Measurements from ENCODE around the gene BLTP2.
"Not testable (repeated sequence)": the region's sequence is repeated elsewhere in the genome, so short reads cannot be mapped to it uniquely, and the experiment has no call there.

The BLTP2 gene

GRCh38 chr17:28663723-28664122 lies 18.8 kb upstream of the BLTP2 start:
- Histone ChIP-seq H3K27me3 (ENCODE audit: control insufficient read depth, insufficient read depth, low read length) (no peaks in the 10 kb centered on the region), H3K9ac (ENCODE audit: low read length) (no peak overlapping the region), H3K27ac (ENCODE audit: low read depth, low read length) (no peak overlapping the region), H3K36me3 (ENCODE audit: control insufficient read depth, insufficient read depth, low read length) (peaks cover 9% of the 10 kb centered on the region), H3K4me3 (ENCODE audit: low read length) (no peak overlapping the region), H3K4me1 (ENCODE audit: control insufficient read depth, insufficient read depth, low read length) (peaks cover 16% of the 10 kb centered on the region)

GRCh38 chr17:28662527-28662829 lies 17.5 kb upstream of the BLTP2 start:
- Histone ChIP-seq H3K36me3 (ENCODE audit: control insufficient read depth, insufficient read depth, low read length) (peaks cover 11% of the 10 kb centered on the region), H3K4me1 (ENCODE audit: control insufficient read depth, insufficient read depth, low read length) (peaks cover 16% of the 10 kb centered on the region)

GRCh38 chr17:28661635-28662526 lies 16.9 kb upstream of the BLTP2 start, which contains the start of the genes SDF2 and SUPT6H:
Gene SDF2 (minus strand): TSS chr17:28661906. CDS start chr17:28661876, 30 bp downstream.
Gene SUPT6H (plus strand): TSS chr17:28662205. CDS start chr17:28673402, 11,197 bp downstream.
- H3K9ac ChIP-seq (ENCODE audit: low read length), result peak within 1 kb of the TSS; percentile 96
- H3K27ac ChIP-seq (ENCODE audit: low read depth, low read length), result peak within 1 kb of the TSS; percentile 97
- H3K4me1 ChIP-seq (ENCODE audit: control insufficient read depth, insufficient read depth, low read length), result peaks cover 16% of the 10 kb centered on the region
- H3K36me3 ChIP-seq (ENCODE audit: control insufficient read depth, insufficient read depth, low read length), result peaks cover 11% of the 10 kb centered on the region
- H3K27me3 ChIP-seq (ENCODE audit: control insufficient read depth, insufficient read depth, low read length), result no peaks in the 10 kb centered on the region
- H3K4me3 ChIP-seq (ENCODE audit: low read length), result peak within 1 kb of the TSS; percentile 80

More at GRCh38 chr17:28662527-28662829, 17.5 kb upstream of the BLTP2 start:
- Histone ChIP-seq H3K27me3 (ENCODE audit: control insufficient read depth, insufficient read depth, low read length) (no peaks in the 10 kb centered on the region), H3K9ac (ENCODE audit: low read length) (peak overlapping the region; percentile 96), H3K4me3 (ENCODE audit: low read length) (peak overlapping the region; percentile 80), H3K27ac (ENCODE audit: low read depth, low read length) (peak overlapping the region; percentile 97)

- H3K27ac ChIP-seq (ENCODE audit: low read depth, low read length); H3K4me3 ChIP-seq (ENCODE audit: low read length); H3K9ac ChIP-seq (ENCODE audit: low read length); H3K27me3 ChIP-seq (ENCODE audit: control insufficient read depth, insufficient read depth, low read length): not testable (repeated sequence)
- H3K4me1 ChIP-seq (ENCODE audit: control insufficient read depth, insufficient read depth, low read length), result peaks cover 16% of the 10 kb centered on the region
- peaks cover 12% of the 10 kb centered on the region for H3K36me3 ChIP-seq (ENCODE audit: control insufficient read depth, insufficient read depth, low read length)
Measured at GRCh38 chr17:28659497-28659881, 14.5 kb upstream of the BLTP2 start.

GRCh38 chr17:28658766-28659496 lies 14.0 kb upstream of the BLTP2 start:
- H3K4me1 ChIP-seq (ENCODE audit: control insufficient read depth, insufficient read depth, low read length), result peaks cover 16% of the 10 kb centered on the region
- H3K9ac ChIP-seq (ENCODE audit: low read length); H3K4me3 ChIP-seq (ENCODE audit: low read length); H3K27me3 ChIP-seq (ENCODE audit: control insufficient read depth, insufficient read depth, low read length); H3K27ac ChIP-seq (ENCODE audit: low read depth, low read length): not testable (repeated sequence)
- H3K36me3 ChIP-seq (ENCODE audit: control insufficient read depth, insufficient read depth, low read length), result peaks cover 12% of the 10 kb centered on the region

GRCh38 chr17:28658342-28658741 lies 13.4 kb upstream of the BLTP2 start:
- H3K4me3 ChIP-seq (ENCODE audit: low read length); H3K27ac ChIP-seq (ENCODE audit: low read depth, low read length); H3K27me3 ChIP-seq (ENCODE audit: control insufficient read depth, insufficient read depth, low read length); H3K9ac ChIP-seq (ENCODE audit: low read length): not testable (repeated sequence)
- Histone ChIP-seq H3K4me1 (ENCODE audit: control insufficient read depth, insufficient read depth, low read length) (peaks cover 12% of the 10 kb centered on the region), H3K36me3 (ENCODE audit: control insufficient read depth, insufficient read depth, low read length) (peaks cover 12% of the 10 kb centered on the region)

- H3K27me3 ChIP-seq (ENCODE audit: control insufficient read depth, insufficient read depth, low read length), result no peaks in the 10 kb centered on the region
- H3K27ac ChIP-seq (ENCODE audit: low read depth, low read length), result no peak overlapping the region
- H3K9ac ChIP-seq (ENCODE audit: low read length), result no peak overlapping the region
- no peak overlapping the region for H3K4me3 ChIP-seq (ENCODE audit: low read length)
- H3K4me1 ChIP-seq (ENCODE audit: control insufficient read depth, insufficient read depth, low read length), result peaks cover 6% of the 10 kb centered on the region
- H3K36me3 ChIP-seq (ENCODE audit: control insufficient read depth, insufficient read depth, low read length), result peaks cover 12% of the 10 kb centered on the region
Measured at GRCh38 chr17:28657756-28658155, 12.8 kb upstream of the BLTP2 start.

GRCh38 chr17:28655160-28655559 lies 10.2 kb upstream of the BLTP2 start:
- no peaks in the 10 kb centered on the region for H3K27me3 ChIP-seq (ENCODE audit: control insufficient read depth, insufficient read depth, low read length)
- H3K9ac ChIP-seq (ENCODE audit: low read length), result no peak overlapping the region
- H3K27ac ChIP-seq (ENCODE audit: low read depth, low read length), result no peak overlapping the region
- no peak overlapping the region for H3K4me3 ChIP-seq (ENCODE audit: low read length)
- no peaks in the 10 kb centered on the region for H3K4me1 ChIP-seq (ENCODE audit: control insufficient read depth, insufficient read depth, low read length)
- H3K36me3 ChIP-seq (ENCODE audit: control insufficient read depth, insufficient read depth, low read length), result peaks cover 12% of the 10 kb centered on the region

- H3K9ac ChIP-seq (ENCODE audit: low read length), result no peak overlapping the region
- H3K27ac ChIP-seq (ENCODE audit: low read depth, low read length), result no peak overlapping the region
- no peak overlapping the region for H3K4me3 ChIP-seq (ENCODE audit: low read length)
- H3K27me3 ChIP-seq (ENCODE audit: control insufficient read depth, insufficient read depth, low read length), result no peaks in the 10 kb centered on the region
- H3K4me1 ChIP-seq (ENCODE audit: control insufficient read depth, insufficient read depth, low read length), result peaks cover 12% of the 10 kb centered on the region
- H3K36me3 ChIP-seq (ENCODE audit: control insufficient read depth, insufficient read depth, low read length), result peaks cover 9% of the 10 kb centered on the region
Measured at GRCh38 chr17:28648698-28649097, 3.7 kb upstream of the BLTP2 start.

- peak overlapping the region; percentile 40 for H3K9ac ChIP-seq (ENCODE audit: low read length)
- peak overlapping the region; percentile 93 for H3K27ac ChIP-seq (ENCODE audit: low read depth, low read length)
- peaks cover 24% of the 10 kb centered on the region for H3K36me3 ChIP-seq (ENCODE audit: control insufficient read depth, insufficient read depth, low read length)
- peaks cover 12% of the 10 kb centered on the region for H3K4me1 ChIP-seq (ENCODE audit: control insufficient read depth, insufficient read depth, low read length)
- no peaks in the 10 kb centered on the region for H3K27me3 ChIP-seq (ENCODE audit: control insufficient read depth, insufficient read depth, low read length)
- peak overlapping the region; percentile 88 for H3K4me3 ChIP-seq (ENCODE audit: low read length)
Measured at GRCh38 chr17:28646039-28646754, 1.2 kb upstream of the BLTP2 start.

GRCh38 chr17:28645576-28645939 lies 600 bp upstream of the BLTP2 start:
- H3K4me3 ChIP-seq (ENCODE audit: low read length), result peak overlapping the region; percentile 88
- peak overlapping the region; percentile 83 for H3K9ac ChIP-seq (ENCODE audit: low read length)
- H3K4me1 ChIP-seq (ENCODE audit: control insufficient read depth, insufficient read depth, low read length), result peaks cover 12% of the 10 kb centered on the region
- no peaks in the 10 kb centered on the region for H3K27me3 ChIP-seq (ENCODE audit: control insufficient read depth, insufficient read depth, low read length)
- peaks cover 27% of the 10 kb centered on the region for H3K36me3 ChIP-seq (ENCODE audit: control insufficient read depth, insufficient read depth, low read length)
- peak overlapping the region; percentile 93 for H3K27ac ChIP-seq (ENCODE audit: low read depth, low read length)

Measured in rectal smooth muscle tissue (tissue), 1 donor.